ENCODE data around the gene INTS7. TPM values are rescaled to one million over a fixed set of nuclear protein-coding genes. Genes with fewer than 3 reads are reported as not detected.

The INTS7 gene
- total and polyA plus RNA-seq, 9 of the 15 experiments (the other 6 are each of a cell fraction or from before 2014, with no cell fraction given) = 27.3 to 68.4 (median 40.4) TPM

DNA sequence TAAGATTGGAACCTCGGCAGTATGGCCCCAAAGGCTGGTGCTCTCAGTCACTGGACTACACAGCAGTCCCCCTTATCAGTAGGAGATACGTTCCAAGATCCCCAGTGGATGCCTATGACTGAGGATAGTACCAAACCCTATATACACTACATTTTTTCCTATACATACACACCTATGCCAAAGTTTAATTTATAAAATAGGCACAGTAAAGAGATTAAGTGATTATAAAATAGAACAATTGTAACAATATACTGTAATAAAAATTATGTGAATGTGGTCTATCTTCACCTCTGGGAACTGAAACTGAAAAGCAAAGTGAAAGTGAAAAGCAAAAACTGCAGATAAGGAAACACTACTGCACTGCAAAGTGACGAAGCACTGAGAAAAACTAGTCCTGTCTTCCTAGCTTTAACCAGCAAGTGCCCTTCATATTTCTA, 96.8 kb downstream of the INTS7 start (continued):
- TF ChIP-seq, protein P1, sequence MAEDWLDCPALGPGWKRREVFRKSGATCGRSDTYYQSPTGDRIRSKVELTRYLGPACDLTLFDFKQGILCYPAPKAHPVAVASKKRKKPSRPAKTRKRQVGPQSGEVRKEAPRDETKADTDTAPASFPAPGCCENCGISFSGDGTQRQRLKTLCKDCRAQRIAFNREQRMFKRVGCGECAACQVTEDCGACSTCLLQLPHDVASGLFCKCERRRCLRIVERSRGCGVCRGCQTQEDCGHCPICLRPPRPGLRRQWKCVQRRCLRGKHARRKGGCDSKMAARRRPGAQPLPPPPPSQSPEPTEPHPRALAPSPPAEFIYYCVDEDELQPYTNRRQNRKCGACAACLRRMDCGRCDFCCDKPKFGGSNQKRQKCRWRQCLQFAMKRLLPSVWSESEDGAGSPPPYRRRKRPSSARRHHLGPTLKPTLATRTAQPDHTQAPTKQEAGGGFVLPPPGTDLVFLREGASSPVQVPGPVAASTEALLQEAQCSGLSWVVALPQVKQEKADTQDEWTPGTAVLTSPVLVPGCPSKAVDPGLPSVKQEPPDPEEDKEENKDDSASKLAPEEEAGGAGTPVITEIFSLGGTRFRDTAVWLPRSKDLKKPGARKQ (CRISPR knock-in tag; IDR thresholded peaks at IDR 0.05) = no peak
- TF ChIP-seq SRSF1 (IDR thresholded peaks at IDR 0.05; ENCODE audit: low read depth, low read length) = no peak
- 0 out of 2 replicates have a peak, but pooled peaks have one; percentile 6 for TF ChIP-seq ZNF551 (CRISPR knock-in tag; IDR thresholded peaks at IDR 0.05)
- TF ChIP-seq ZNF444 (CRISPR knock-in tag; IDR thresholded peaks at IDR 0.05) = no peak
- peak; percentile 43 for TF ChIP-seq RBBP5 (IDR thresholded peaks at IDR 0.05; ENCODE audit: borderline replicate concordance, insufficient read depth, low read length, poor library complexity, severe bottlenecking)
- TF ChIP-seq, protein P2, sequence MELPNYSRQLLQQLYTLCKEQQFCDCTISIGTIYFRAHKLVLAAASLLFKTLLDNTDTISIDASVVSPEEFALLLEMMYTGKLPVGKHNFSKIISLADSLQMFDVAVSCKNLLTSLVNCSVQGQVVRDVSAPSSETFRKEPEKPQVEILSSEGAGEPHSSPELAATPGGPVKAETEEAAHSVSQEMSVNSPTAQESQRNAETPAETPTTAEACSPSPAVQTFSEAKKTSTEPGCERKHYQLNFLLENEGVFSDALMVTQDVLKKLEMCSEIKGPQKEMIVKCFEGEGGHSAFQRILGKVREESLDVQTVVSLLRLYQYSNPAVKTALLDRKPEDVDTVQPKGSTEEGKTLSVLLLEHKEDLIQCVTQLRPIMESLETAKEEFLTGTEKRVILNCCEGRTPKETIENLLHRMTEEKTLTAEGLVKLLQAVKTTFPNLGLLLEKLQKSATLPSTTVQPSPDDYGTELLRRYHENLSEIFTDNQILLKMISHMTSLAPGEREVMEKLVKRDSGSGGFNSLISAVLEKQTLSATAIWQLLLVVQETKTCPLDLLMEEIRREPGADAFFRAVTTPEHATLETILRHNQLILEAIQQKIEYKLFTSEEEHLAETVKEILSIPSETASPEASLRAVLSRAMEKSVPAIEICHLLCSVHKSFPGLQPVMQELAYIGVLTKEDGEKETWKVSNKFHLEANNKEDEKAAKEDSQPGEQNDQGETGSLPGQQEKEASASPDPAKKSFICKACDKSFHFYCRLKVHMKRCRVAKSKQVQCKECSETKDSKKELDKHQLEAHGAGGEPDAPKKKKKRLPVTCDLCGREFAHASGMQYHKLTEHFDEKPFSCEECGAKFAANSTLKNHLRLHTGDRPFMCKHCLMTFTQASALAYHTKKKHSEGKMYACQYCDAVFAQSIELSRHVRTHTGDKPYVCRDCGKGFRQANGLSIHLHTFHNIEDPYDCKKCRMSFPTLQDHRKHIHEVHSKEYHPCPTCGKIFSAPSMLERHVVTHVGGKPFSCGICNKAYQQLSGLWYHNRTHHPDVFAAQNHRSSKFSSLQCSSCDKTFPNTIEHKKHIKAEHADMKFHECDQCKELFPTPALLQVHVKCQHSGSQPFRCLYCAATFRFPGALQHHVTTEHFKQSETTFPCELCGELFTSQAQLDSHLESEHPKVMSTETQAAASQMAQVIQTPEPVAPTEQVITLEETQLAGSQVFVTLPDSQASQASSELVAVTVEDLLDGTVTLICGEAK (IDR thresholded peaks at IDR 0.05) = 0 out of 2 replicates have a peak, but pooled peaks have one; percentile 24
- TF ChIP-seq, protein P2 (CRISPR knock-in tag; IDR thresholded peaks at IDR 0.05) = no peak
- TF ChIP-seq ESRRA (IDR thresholded peaks at IDR 0.05; ENCODE audit: borderline replicate concordance, low read depth) = peak; percentile 24; the same call in 1 of the 2 replicates
- TF ChIP-seq, protein P3, sequence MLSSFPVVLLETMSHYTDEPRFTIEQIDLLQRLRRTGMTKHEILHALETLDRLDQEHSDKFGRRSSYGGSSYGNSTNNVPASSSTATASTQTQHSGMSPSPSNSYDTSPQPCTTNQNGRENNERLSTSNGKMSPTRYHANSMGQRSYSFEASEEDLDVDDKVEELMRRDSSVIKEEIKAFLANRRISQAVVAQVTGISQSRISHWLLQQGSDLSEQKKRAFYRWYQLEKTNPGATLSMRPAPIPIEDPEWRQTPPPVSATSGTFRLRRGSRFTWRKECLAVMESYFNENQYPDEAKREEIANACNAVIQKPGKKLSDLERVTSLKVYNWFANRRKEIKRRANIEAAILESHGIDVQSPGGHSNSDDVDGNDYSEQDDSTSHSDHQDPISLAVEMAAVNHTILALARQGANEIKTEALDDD (IDR thresholded peaks at IDR 0.05) = peak; percentile 59
- TF ChIP-seq MAFF (IDR thresholded peaks at IDR 0.05; ENCODE audit: low read length) = no peak
- TF ChIP-seq, protein P4, sequence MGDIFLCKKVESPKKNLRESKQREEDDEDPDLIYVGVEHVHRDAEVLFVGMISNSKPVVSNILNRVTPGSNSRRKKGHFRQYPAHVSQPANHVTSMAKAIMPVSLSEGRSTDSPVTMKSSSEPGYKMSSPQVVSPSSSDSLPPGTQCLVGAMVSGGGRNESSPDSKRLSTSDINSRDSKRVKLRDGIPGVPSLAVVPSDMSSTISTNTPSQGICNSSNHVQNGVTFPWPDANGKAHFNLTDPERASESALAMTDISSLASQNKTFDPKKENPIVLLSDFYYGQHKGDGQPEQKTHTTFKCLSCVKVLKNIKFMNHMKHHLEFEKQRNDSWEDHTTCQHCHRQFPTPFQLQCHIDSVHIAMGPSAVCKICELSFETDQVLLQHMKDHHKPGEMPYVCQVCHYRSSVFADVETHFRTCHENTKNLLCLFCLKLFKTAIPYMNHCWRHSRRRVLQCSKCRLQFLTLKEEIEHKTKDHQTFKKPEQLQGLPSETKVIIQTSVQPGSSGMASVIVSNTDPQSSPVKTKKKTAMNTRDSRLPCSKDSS (IDR thresholded peaks at IDR 0.05; ENCODE audit: low read depth, partially characterized antibody) = no peak
- 0 out of 4 replicates have a peak, but pooled peaks of 1 of the 2 experiments have one; percentile 19 for TF ChIP-seq MAZ (CRISPR knock-in tag; conservative IDR thresholded peaks at IDR 0.05 in 1 of 2, IDR thresholded peaks at IDR 0.05 in 1 of 2)
- no peak for TF ChIP-seq ZC3H11A (IDR thresholded peaks at IDR 0.05; ENCODE audit: low read depth, low read length)
- TF ChIP-seq, protein P5, sequence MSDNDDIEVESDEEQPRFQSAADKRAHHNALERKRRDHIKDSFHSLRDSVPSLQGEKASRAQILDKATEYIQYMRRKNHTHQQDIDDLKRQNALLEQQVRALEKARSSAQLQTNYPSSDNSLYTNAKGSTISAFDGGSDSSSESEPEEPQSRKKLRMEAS (CRISPR knock-in tag; IDR thresholded peaks at IDR 0.05) = no peak

Data from K562 (cell line).